Testis (tissue), 3 donors: ENCODE data around the gene RFC1. TPM values are rescaled to one million over a fixed set of nuclear protein-coding genes. Genes with fewer than 3 reads are reported as not detected.

Source experiments
- DNase-seq: peaks from one replicate; pipeline ENCODE4 v3.0.0-alpha.2; 2019
- H3K27ac ChIP-seq, 2 donors: fragments of 200-600 bp; sonication (generic); one replicate each; pipeline ENCODE4 v1.5.1; 2019
- H3K27me3 ChIP-seq: fragments of 200-600 bp; sonication (generic); one replicate; pipeline ENCODE4 v1.5.1; 2019
- H3K36me3 ChIP-seq: fragments of 200-600 bp; sonication (generic); one replicate; pipeline ENCODE4 v1.5.1; 2017; ENCODE audit warnings: low read depth; ENCODE audit errors: missing control alignments
- H3K4me1 ChIP-seq: fragments of 200-600 bp; sonication (generic); one replicate; pipeline ENCODE4 v1.5.1; 2019
- H3K4me3 ChIP-seq, 2 donors: fragments of 200-600 bp; sonication (generic); one replicate each; pipeline ENCODE4 v1.5.1; 2017 to 2019
- H3K9me3 ChIP-seq: fragments of 200-600 bp; sonication (generic); one replicate; pipeline ENCODE4 v1.5.1; 2017
- POLR2A ChIP-seq: fragments of 450-650 bp; IDR thresholded peaks from one replicate; pipeline ENCODE4 v1.6.1; 2017; ENCODE audit warnings: antibody characterized with exemption, mild to moderate bottlenecking, moderate library complexity
- WGBS, 2 donors: methylation state at CpG; one replicate each; pipeline ENCODE4 v1.1.5; 2018; 5-methylcytosine and 5-hydroxymethylcytosine counted together
- intact Hi-C: fragments of 100-400 bp; cut with DNase I; formaldehyde crosslinking; loops from one replicate; pipeline ENCODE4 v1.15.1; 2023; ENCODE audit warnings: low total_unique reads
- polyA plus RNA-seq: library from polyadenylated mRNA; stranded (reverse); fragments of 350-450 nt; fragmentation: Illumina TruSeq; extraction: RNeasy Lipid Tissue Mini Kit (QIAGEN cat#74804); gene quantifications from one replicate; pipeline ENCODE4 v1.2.3, GENCODE V29; 2014; ENCODE audit warnings: low read depth, low replicate concordance; ENCODE audit not compliant: insufficient read depth
- total RNA-seq, 2 donors: library from RNA; depleted of rRNA; stranded (reverse); fragments of >200 nt; gene quantifications; one replicate each; pipeline ENCODE4 v1.2.3, GENCODE V29; 2016
- TF ChIP-seq, protein P1 (sequence below), 3 experiments: fragments of 450-650 bp in 2 of 3; fragments of 200-600 bp in 1 of 3; sonication (generic) in 1 of 3; IDR thresholded peaks; one replicate each; pipeline ENCODE4 v1.5.1; 2016 to 2019; ENCODE audit warnings: antibody characterized with exemption in 3 of 3, mild to moderate bottlenecking in 2 of 3, moderate library complexity in 1 of 3

Gene RFC1
- total and polyA plus RNA-seq, 3 donors from 2014 or later = 26.9 to 34.9 (median 29.5) TPM

- intact Hi-C loops = no loop called here
- TF ChIP-seq POLR2A = no peak
- TF ChIP-seq, protein P1, sequence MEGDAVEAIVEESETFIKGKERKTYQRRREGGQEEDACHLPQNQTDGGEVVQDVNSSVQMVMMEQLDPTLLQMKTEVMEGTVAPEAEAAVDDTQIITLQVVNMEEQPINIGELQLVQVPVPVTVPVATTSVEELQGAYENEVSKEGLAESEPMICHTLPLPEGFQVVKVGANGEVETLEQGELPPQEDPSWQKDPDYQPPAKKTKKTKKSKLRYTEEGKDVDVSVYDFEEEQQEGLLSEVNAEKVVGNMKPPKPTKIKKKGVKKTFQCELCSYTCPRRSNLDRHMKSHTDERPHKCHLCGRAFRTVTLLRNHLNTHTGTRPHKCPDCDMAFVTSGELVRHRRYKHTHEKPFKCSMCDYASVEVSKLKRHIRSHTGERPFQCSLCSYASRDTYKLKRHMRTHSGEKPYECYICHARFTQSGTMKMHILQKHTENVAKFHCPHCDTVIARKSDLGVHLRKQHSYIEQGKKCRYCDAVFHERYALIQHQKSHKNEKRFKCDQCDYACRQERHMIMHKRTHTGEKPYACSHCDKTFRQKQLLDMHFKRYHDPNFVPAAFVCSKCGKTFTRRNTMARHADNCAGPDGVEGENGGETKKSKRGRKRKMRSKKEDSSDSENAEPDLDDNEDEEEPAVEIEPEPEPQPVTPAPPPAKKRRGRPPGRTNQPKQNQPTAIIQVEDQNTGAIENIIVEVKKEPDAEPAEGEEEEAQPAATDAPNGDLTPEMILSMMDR (IDR thresholded peaks at IDR 0.05) = no peak
- no peak for DNase-seq
- H3K27ac ChIP-seq = no peak overlapping the region
- 65 to 69% methylated on average over 3 of the region's 3 CpGs for WGBS, 2 donors
- H3K36me3 ChIP-seq = no peaks in the 10 kb centered on the region
- no peak overlapping the region for H3K4me3 ChIP-seq
- H3K4me1 ChIP-seq = no peaks in the 10 kb centered on the region
- no peaks in the 10 kb centered on the region for H3K27me3 ChIP-seq
- H3K9me3 ChIP-seq = no peaks in the 10 kb centered on the region
Observed at GRCh38 chr4:39346856-39347519, 19.2 kb downstream of the RFC1 start.

DNA sequence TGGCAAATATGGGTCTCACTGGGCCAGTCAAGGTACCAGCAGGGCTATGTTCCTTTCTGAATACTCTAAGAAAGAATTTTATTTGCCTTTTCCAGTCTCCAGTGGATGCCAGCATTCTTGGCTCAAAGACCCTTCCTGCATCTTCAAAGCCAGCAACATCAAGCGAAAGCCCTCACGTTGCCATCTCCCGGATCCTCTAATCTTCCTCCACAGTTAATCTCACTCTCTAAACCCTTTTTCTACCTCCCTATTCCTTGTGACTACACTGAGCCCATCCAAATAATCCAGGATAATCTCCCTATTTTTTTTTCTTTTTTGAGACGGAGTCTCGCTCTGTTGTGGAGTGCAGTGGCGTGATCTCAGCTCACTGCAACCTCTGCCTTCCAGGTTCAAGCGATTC is 23.4 kb downstream of the RFC1 start:
- WGBS, 2 donors = 89 to 93% methylated on average over 7 of the region's 7 CpGs
- H3K27me3 ChIP-seq = no peaks in the 10 kb centered on the region
- TF ChIP-seq, protein P1 (IDR thresholded peaks at IDR 0.05) = no peak
- TF ChIP-seq POLR2A = no peak
- no peaks in the 10 kb centered on the region for H3K36me3 ChIP-seq
- H3K27ac ChIP-seq = no peak overlapping the region
- no peaks in the 10 kb centered on the region for H3K9me3 ChIP-seq
- no peak overlapping the region for H3K4me3 ChIP-seq
- no peaks in the 10 kb centered on the region for H3K4me1 ChIP-seq
- intact Hi-C loops = no loop called here
- no peak for DNase-seq

DNA sequence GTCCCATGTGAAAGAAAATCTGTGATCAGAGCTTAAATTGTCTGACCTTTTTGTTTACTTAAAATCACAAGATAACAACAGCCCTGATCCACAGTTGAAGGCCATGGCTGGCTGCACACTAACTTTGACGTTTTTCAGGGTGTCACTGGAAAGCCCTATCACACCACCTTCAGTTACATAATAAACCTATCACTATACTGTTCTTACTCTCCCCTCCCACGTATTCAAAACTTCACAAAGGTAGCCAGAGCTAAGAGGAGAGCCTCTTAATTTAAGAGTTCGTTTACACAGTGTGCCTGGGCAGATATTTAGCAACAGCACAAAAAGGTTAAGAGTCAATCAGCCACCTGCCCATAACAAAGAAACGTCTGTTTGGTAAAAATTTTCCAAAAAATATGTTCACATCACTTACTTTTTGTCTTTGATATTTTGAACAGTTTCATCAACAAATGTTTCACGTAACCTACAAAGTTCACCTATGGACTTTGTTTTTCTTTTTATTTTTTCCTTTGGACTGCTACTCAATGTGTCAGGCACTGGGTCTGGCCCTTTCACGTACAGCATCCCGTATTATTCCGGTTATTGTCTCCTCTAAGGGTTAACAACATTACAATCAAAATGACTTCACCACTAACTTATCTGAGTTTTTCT is 25.0 kb downstream of the RFC1 start:
- Histone ChIP-seq H3K9me3 (no peaks in the 10 kb centered on the region), H3K27me3 (no peaks in the 10 kb centered on the region), H3K27ac (no peak overlapping the region), H3K4me3 (no peak overlapping the region), H3K36me3 (no peaks in the 10 kb centered on the region), H3K4me1 (no peaks in the 10 kb centered on the region)
- intact Hi-C loops = no loop called here
- TF ChIP-seq POLR2A = no peak
- TF ChIP-seq, protein P1 (IDR thresholded peaks at IDR 0.05) = no peak
- DNase-seq = no peak
- WGBS, 2 donors = 64 to 76% methylated on average over 8 of the region's 8 CpGs

DNA sequence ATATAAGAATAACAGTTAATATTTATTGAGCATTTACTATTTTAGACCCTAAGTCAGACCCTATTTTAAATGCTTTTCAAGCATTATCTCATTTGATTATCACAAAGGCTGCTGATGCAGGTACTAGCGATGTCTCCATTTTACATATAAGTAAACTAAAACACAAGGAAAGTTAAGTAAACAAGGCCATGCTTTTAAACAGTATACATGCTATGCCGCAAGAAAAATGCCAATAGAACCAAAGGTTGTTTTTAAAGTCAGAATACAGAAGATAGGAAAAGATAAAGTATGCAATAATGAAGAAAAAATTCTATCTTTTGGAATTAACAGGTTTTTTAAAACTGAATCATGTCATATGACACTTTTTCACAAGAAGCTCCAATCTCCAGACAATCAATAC is 26.2 kb downstream of the RFC1 start:
- Histone ChIP-seq H3K9me3 (no peaks in the 10 kb centered on the region), H3K4me1 (no peaks in the 10 kb centered on the region), H3K4me3 (no peak overlapping the region), H3K36me3 (no peaks in the 10 kb centered on the region), H3K27ac (no peak overlapping the region), H3K27me3 (no peaks in the 10 kb centered on the region)
- intact Hi-C loops = no loop called here
- WGBS, 2 donors = 91 to 96% methylated on average over 2 of the region's 2 CpGs
- TF ChIP-seq, protein P1 (IDR thresholded peaks at IDR 0.05) = no peak
- no peak for TF ChIP-seq POLR2A
- DNase-seq = no peak

GRCh38 chr4:39337841-39338240 is 28.3 kb downstream of the RFC1 start:
- no peak for TF ChIP-seq POLR2A
- TF ChIP-seq, protein P1 (IDR thresholded peaks at IDR 0.05) = no peak
- intact Hi-C loops = no loop called here

More at GRCh38 chr4:39337841-39338240, 28.3 kb downstream of the RFC1 start:
- Histone ChIP-seq H3K27me3 (no peaks in the 10 kb centered on the region), H3K4me1 (no peaks in the 10 kb centered on the region), H3K9me3 (no peaks in the 10 kb centered on the region), H3K4me3 (no peak overlapping the region), H3K36me3 (no peaks in the 10 kb centered on the region), H3K27ac (no peak overlapping the region)
- DNase-seq = no peak
- 85 to 93% methylated on average over 4 of the region's 4 CpGs for WGBS, 2 donors
